Trophoblast cell (in vitro differentiated cells and primary cell): ENCODE data around the gene EPB41L4B.

Experiments used
- DNase-seq, 2 donors: peaks; one replicate each; pipeline ENCODE4 v3.0.0-alpha.2; 2016
- H2AFZ ChIP-seq: 2 replicates; pipeline ENCODE4 v1.6.1; 2013; ENCODE audit warnings: low read length, moderate library complexity, mild to moderate bottlenecking; ENCODE audit not compliant: insufficient read depth, poor library complexity
- H2AK5ac ChIP-seq: 2 replicates; pipeline ENCODE4 v1.6.1; 2013; ENCODE audit warnings: mild to moderate bottlenecking, low read length
- H2BK120ac ChIP-seq: 2 replicates; pipeline ENCODE4 v1.6.1; 2013; ENCODE audit warnings: low read length, mild to moderate bottlenecking, moderate library complexity; ENCODE audit not compliant: insufficient read depth, poor library complexity
- H2BK12ac ChIP-seq: 2 replicates; pipeline ENCODE4 v1.6.1; 2013; ENCODE audit warnings: mild to moderate bottlenecking, low read length, moderate library complexity
- H2BK5ac ChIP-seq: 2 replicates; pipeline ENCODE4 v1.6.1; 2013; ENCODE audit warnings: low read length, low read depth, moderate library complexity, mild to moderate bottlenecking; ENCODE audit not compliant: poor library complexity
- H3K14ac ChIP-seq: 2 replicates; pipeline ENCODE4 v1.6.1; 2013; ENCODE audit warnings: mild to moderate bottlenecking, low read length
- H3K18ac ChIP-seq: 2 replicates; pipeline ENCODE4 v1.6.1; 2013; ENCODE audit warnings: mild to moderate bottlenecking, low read length
- H3K23ac ChIP-seq: 2 replicates; pipeline ENCODE4 v1.6.1; 2013; ENCODE audit warnings: low read length
- H3K27ac ChIP-seq: 2 replicates; pipeline ENCODE4 v1.5.1; 2013; ENCODE audit warnings: low read depth, mild to moderate bottlenecking, inconsistent platforms, low read length, moderate library complexity
- H3K27me3 ChIP-seq: 2 replicates; pipeline ENCODE4 v1.6.1; 2013; ENCODE audit warnings: inconsistent platforms, mild to moderate bottlenecking, low read length, moderate library complexity; ENCODE audit not compliant: insufficient read depth
- H3K36me3 ChIP-seq, 2 experiments: 1 replicate in 1 of 2; 2 replicates in 1 of 2; pipeline ENCODE4 v1.6.1; 2013; ENCODE audit warnings: low read length in 2 of 2, mild to moderate bottlenecking in 2 of 2, moderate library complexity in 1 of 2; ENCODE audit not compliant: insufficient read depth in 2 of 2, control insufficient read depth in 1 of 2
- H3K4ac ChIP-seq: 2 replicates; pipeline ENCODE4 v1.6.1; 2013; ENCODE audit warnings: low read depth, mild to moderate bottlenecking, low read length, moderate library complexity
- H3K4me1 ChIP-seq, 2 experiments: 1 replicate in 1 of 2; 2 replicates in 1 of 2; pipeline ENCODE4 v1.6.1; 2013; ENCODE audit warnings: low read length in 2 of 2, mild to moderate bottlenecking in 2 of 2, moderate library complexity in 1 of 2; ENCODE audit not compliant: insufficient read depth in 2 of 2, control insufficient read depth in 1 of 2
- H3K4me2 ChIP-seq: 2 replicates; pipeline ENCODE4 v1.6.1; 2013; ENCODE audit warnings: inconsistent platforms, mild to moderate bottlenecking, low read length, moderate library complexity
- H3K4me3 ChIP-seq: 2 replicates; pipeline ENCODE4 v1.5.1; 2013; ENCODE audit warnings: mild to moderate bottlenecking, low read depth, low read length, inconsistent platforms
- H3K79me1 ChIP-seq: one replicate; pipeline ENCODE4 v1.6.1; 2013; ENCODE audit warnings: low read length
- H3K79me2 ChIP-seq: 2 replicates; pipeline ENCODE4 v1.6.1; 2013; ENCODE audit warnings: low read length, mild to moderate bottlenecking; ENCODE audit not compliant: control insufficient read depth, insufficient read depth, poor library complexity
- H3K9ac ChIP-seq: 2 replicates; pipeline ENCODE4 v1.6.1; 2013; ENCODE audit warnings: mild to moderate bottlenecking, low read length
- H3K9me3 ChIP-seq: 2 replicates; pipeline ENCODE4 v1.6.1; 2013; ENCODE audit warnings: low read depth, mild to moderate bottlenecking, control low read depth, inconsistent platforms, low read length; ENCODE audit not compliant: insufficient read depth
- H4K12ac ChIP-seq: 2 replicates; pipeline ENCODE4 v1.6.1; 2013; ENCODE audit warnings: low read depth, mild to moderate bottlenecking, low read length, moderate library complexity
- H4K8ac ChIP-seq: 2 replicates; pipeline ENCODE4 v1.6.1; 2013; ENCODE audit warnings: low read depth, mild to moderate bottlenecking, low read length, moderate library complexity
- H4K91ac ChIP-seq: one replicate; pipeline ENCODE4 v1.6.1; 2013; ENCODE audit warnings: low read depth, mild to moderate bottlenecking, low read length, moderate library complexity
- WGBS: extraction: QIAGEN DNeasy Blood & Tissue Kit; methylation state at CpG from one replicate; pipeline ENCODE4 v1.1.7; 2013; ENCODE audit warnings: missing lambda C conversion rate; ENCODE audit not compliant: insufficient read length, insufficient coverage; ENCODE audit errors: extremely low coverage; 5-methylcytosine and 5-hydroxymethylcytosine counted together

EPB41L4B gene

GRCh38 chr9:109346904-109347303 is 26.0 kb upstream of the EPB41L4B start:
- no peaks in the 10 kb centered on the region for H3K27me3 ChIP-seq
- no peak overlapping the region for H3K18ac ChIP-seq
- H2BK5ac ChIP-seq: no peak overlapping the region
- H3K4me1 ChIP-seq: peaks cover 11 to 18% of the 10 kb centered on the region in 2 experiments
- H2BK12ac ChIP-seq: peak overlapping the region; percentile 65
- peak overlapping the region; percentile 87 for H2BK120ac ChIP-seq
- H2AK5ac ChIP-seq: no peak overlapping the region
- H3K79me2 ChIP-seq: no peaks in the 10 kb centered on the region
- no peaks in the 10 kb centered on the region for H3K9me3 ChIP-seq
- no peak overlapping the region for H3K23ac ChIP-seq
- WGBS: no CpG with 5 or more reads among the region's 3 CpGs
- no peak overlapping the region for H3K4me2 ChIP-seq
- H3K4me3 ChIP-seq: no peak overlapping the region
- no peak overlapping the region for H4K12ac ChIP-seq
- no peaks in the 10 kb centered on the region for H3K36me3 ChIP-seq
- peak overlapping the region; percentile 21 for H3K4ac ChIP-seq
- H2AFZ ChIP-seq: no peak overlapping the region
- no peak overlapping the region for H3K27ac ChIP-seq
- H3K9ac ChIP-seq: no peak overlapping the region
- peak overlapping the region; percentile 51 for H4K91ac ChIP-seq
- H3K79me1 ChIP-seq: peaks cover 9% of the 10 kb centered on the region
- H4K8ac ChIP-seq: no peak overlapping the region
- no peak for DNase-seq
- peak overlapping the region; percentile 40 for H3K14ac ChIP-seq

DNA sequence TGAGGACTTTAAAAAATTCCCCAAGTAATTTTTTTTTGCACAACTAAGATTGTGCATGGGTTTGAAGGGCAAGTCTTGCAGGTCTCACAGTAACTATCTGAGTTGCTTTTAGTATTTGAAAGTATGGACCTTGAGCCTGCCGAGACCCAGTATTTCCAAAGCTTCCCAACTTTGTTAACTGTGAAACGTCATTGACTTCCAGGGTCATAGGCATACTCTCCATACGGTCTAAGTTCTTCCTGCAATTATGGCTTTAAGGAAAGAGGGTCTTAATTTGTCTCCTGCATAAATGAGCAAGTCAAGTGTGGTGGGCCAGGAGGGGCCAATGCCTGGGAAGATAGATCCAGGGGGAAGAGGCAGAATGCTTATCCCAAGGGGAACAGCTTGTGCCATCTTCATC is 24.0 kb upstream of the EPB41L4B start:
- DNase-seq: no peak
- H3K4me1 ChIP-seq: peaks cover 15 to 21% of the 10 kb centered on the region in 2 experiments

GRCh38 chr9:109342878-109343277 is 22.0 kb upstream of the EPB41L4B start:
- Histone ChIP-seq H3K18ac (no peak overlapping the region), H3K4me3 (no peak overlapping the region), H3K9me3 (no peaks in the 10 kb centered on the region), H2BK12ac (no peak overlapping the region), H2BK5ac (no peak overlapping the region), H3K27ac (no peak overlapping the region), H3K23ac (no peak overlapping the region), H3K4me1 (peaks cover 17 to 21% of the 10 kb centered on the region in 2 experiments), H2AFZ (no peak overlapping the region), H3K4ac (no peak overlapping the region), H2BK120ac (no peak overlapping the region), H3K14ac (no peak overlapping the region), H2AK5ac (no peak overlapping the region), H3K4me2 (no peak overlapping the region), H4K91ac (no peak overlapping the region), H3K36me3 (no peaks in the 10 kb centered on the region), H3K9ac (no peak overlapping the region), H3K27me3 (no peaks in the 10 kb centered on the region), H3K79me2 (no peaks in the 10 kb centered on the region), H3K79me1 (peaks cover 9% of the 10 kb centered on the region), H4K12ac (no peak overlapping the region), H4K8ac (no peak overlapping the region)
- no CpG with 5 or more reads among the region's 4 CpGs for WGBS
- no peak for DNase-seq

More for the DNA sequence above, 24.0 kb upstream of the EPB41L4B start:
- peak overlapping the region; percentile 72 for H2BK120ac ChIP-seq
- peak overlapping the region; percentile 6 for H2BK12ac ChIP-seq
- H2BK5ac ChIP-seq: peak overlapping the region; percentile 5
- peak overlapping the region; percentile 59 for H3K4me2 ChIP-seq
- peaks cover 9% of the 10 kb centered on the region for H3K79me1 ChIP-seq
- peak overlapping the region; percentile 79 for H3K27ac ChIP-seq
- H4K91ac ChIP-seq: peak overlapping the region; percentile 88
- H4K12ac ChIP-seq: no peak overlapping the region
- H4K8ac ChIP-seq: no peak overlapping the region
- H3K4me3 ChIP-seq: no peak overlapping the region
- H2AFZ ChIP-seq: no peak overlapping the region
- peak overlapping the region; percentile 39 for H3K18ac ChIP-seq
- H3K27me3 ChIP-seq: no peaks in the 10 kb centered on the region
- H3K4ac ChIP-seq: peak overlapping the region; percentile 9
- H3K9ac ChIP-seq: no peak overlapping the region
- no peaks in the 10 kb centered on the region for H3K9me3 ChIP-seq
- H3K14ac ChIP-seq: peak overlapping the region; percentile 18
- no CpG with 5 or more reads among the region's 3 CpGs for WGBS
- no peak overlapping the region for H2AK5ac ChIP-seq
- H3K23ac ChIP-seq: no peak overlapping the region
- H3K79me2 ChIP-seq: no peaks in the 10 kb centered on the region
- no peaks in the 10 kb centered on the region for H3K36me3 ChIP-seq

- Histone ChIP-seq H3K23ac (no peak overlapping the region), H3K18ac (no peak overlapping the region), H3K36me3 (no peaks in the 10 kb centered on the region), H2BK5ac (no peak overlapping the region), H3K4me1 (peaks cover 14 to 19% of the 10 kb centered on the region in 2 experiments), H3K79me1 (peaks cover 7% of the 10 kb centered on the region), H3K14ac (no peak overlapping the region), H4K8ac (no peak overlapping the region), H2BK12ac (peak overlapping the region; percentile 18), H2BK120ac (no peak overlapping the region), H3K4ac (no peak overlapping the region), H2AK5ac (no peak overlapping the region), H3K79me2 (no peaks in the 10 kb centered on the region), H2AFZ (no peak overlapping the region), H3K9ac (no peak overlapping the region), H3K27ac (no peak overlapping the region), H4K91ac (no peak overlapping the region), H3K27me3 (no peaks in the 10 kb centered on the region), H4K12ac (no peak overlapping the region), H3K4me3 (no peak overlapping the region), H3K9me3 (no peaks in the 10 kb centered on the region), H3K4me2 (no peak overlapping the region)
- WGBS: no CpG with 5 or more reads among the region's 6 CpGs
- DNase-seq: peak in 1 of 2 donors; percentile 7
Observed at GRCh38 chr9:109341561-109341960, 20.7 kb upstream of the EPB41L4B start.
